HT-29 (cell line): Measurements from ENCODE around the gene BAIAP3. TPM values are rescaled to one million over a fixed set of nuclear protein-coding genes. Genes with fewer than 3 reads are reported as not detected.
"Not testable (repeated sequence)": the region's sequence is repeated elsewhere in the genome, so short reads cannot be mapped to it uniquely, and the experiment has no call there.

Experiments
- DNase-seq: peaks from one replicate; pipeline ENCODE4 v3.0.0-alpha.2; 2015; ENCODE audit warnings: low spot score
- total RNA-seq: library from RNA; depleted of rRNA; stranded (reverse); fragments of >200 nt; shearing (Covaris generic); gene quantifications from 2 replicates; pipeline ENCODE4 v1.2.3, GENCODE V29; 2014; rRNA removed

Gene BAIAP3
- total RNA-seq: 8.2 and 14.1 TPM in 2 replicates

GRCh38 chr16:1333149-1333812, at the start of gene BAIAP3:
TSS of gene BAIAP3 (plus strand) at chr16:1333645. CDS start at chr16:1338550, 4,905 bp downstream.
- peak; percentile 44 for DNase-seq

- DNase-seq: no peak
Observed at GRCh38 chr16:1283996-1284616, 49.3 kb upstream of the BAIAP3 start.

- no peak for DNase-seq
Observed at GRCh38 chr16:1285669-1286512, 47.6 kb upstream of the BAIAP3 start.

GRCh38 chr16:1286513-1287094, 46.8 kb upstream of the BAIAP3 start:
- DNase-seq: no peak

- DNase-seq: no peak
Observed at GRCh38 chr16:1287982-1288670, 45.3 kb upstream of the BAIAP3 start.

GRCh38 chr16:1288813-1289476, 44.5 kb upstream of the BAIAP3 start:
- no peak for DNase-seq

GRCh38 chr16:1289477-1289866, 44.0 kb upstream of the BAIAP3 start:
- DNase-seq: no peak

- no peak for DNase-seq
Observed at GRCh38 chr16:1290063-1290501, 43.4 kb upstream of the BAIAP3 start.

GRCh38 chr16:1290860-1291575, 42.4 kb upstream of the BAIAP3 start:
- peak; percentile 31 for DNase-seq

GRCh38 chr16:1291576-1291974, 41.9 kb upstream of the BAIAP3 start:
- DNase-seq: no peak

GRCh38 chr16:1292208-1292607, 41.2 kb upstream of the BAIAP3 start:
- DNase-seq: not testable (repeated sequence)

GRCh38 chr16:1292808-1293207, 40.6 kb upstream of the BAIAP3 start:
- not testable (repeated sequence) for DNase-seq

GRCh38 chr16:1293921-1294656, 39.4 kb upstream of the BAIAP3 start:
- DNase-seq: no peak

- no peak for DNase-seq
Observed at GRCh38 chr16:1295465-1295864, 38.0 kb upstream of the BAIAP3 start.

GRCh38 chr16:1296688-1297017, 36.8 kb upstream of the BAIAP3 start:
- DNase-seq: not testable (repeated sequence)

- peak; percentile 90 for DNase-seq
Observed at GRCh38 chr16:1297018-1297696, 36.3 kb upstream of the BAIAP3 start.

GRCh38 chr16:1298406-1298805, 35.0 kb upstream of the BAIAP3 start:
- no peak for DNase-seq

GRCh38 chr16:1299012-1299867, 34.2 kb upstream of the BAIAP3 start:
- no peak for DNase-seq
